Parathyroid adenoma (tissue), 2 donors: ENCODE results near the gene RGS4.

Experiments
- H2AFZ ChIP-seq: fragments of 300-600 bp; sonication (generic); one replicate; pipeline ENCODE4 v1.7.0; 2017; ENCODE audit warnings: antibody characterized with exemption, mild to moderate bottlenecking
- H3K27ac ChIP-seq: fragments of 300-600 bp; sonication (generic); one replicate; pipeline ENCODE4 v1.7.0; 2017
- H3K27me3 ChIP-seq: fragments of 300-600 bp; sonication (generic); one replicate; pipeline ENCODE4 v1.7.0; 2017; ENCODE audit warnings: low read length; ENCODE audit not compliant: control insufficient read depth, insufficient read depth
- H3K36me3 ChIP-seq: fragments of 300-600 bp; sonication (generic); one replicate; pipeline ENCODE4 v1.7.0; 2017; ENCODE audit warnings: low read length; ENCODE audit not compliant: control insufficient read depth, insufficient read depth
- H3K4me1 ChIP-seq: fragments of 300-600 bp; sonication (generic); one replicate; pipeline ENCODE4 v1.7.0; 2017; ENCODE audit warnings: control low read depth
- H3K4me2 ChIP-seq: fragments of 300-600 bp; sonication (generic); one replicate; pipeline ENCODE4 v1.7.0; 2017; ENCODE audit warnings: low read length
- H3K4me3 ChIP-seq: fragments of 300-600 bp; sonication (generic); one replicate; pipeline ENCODE4 v1.7.0; 2017; ENCODE audit warnings: low read depth, low read length
- H3K79me2 ChIP-seq: fragments of 300-600 bp; sonication (generic); one replicate; pipeline ENCODE4 v1.7.0; 2017; ENCODE audit warnings: control low read depth
- H3K9ac ChIP-seq: fragments of 300-600 bp; sonication (generic); one replicate; pipeline ENCODE4 v1.7.0; 2017; ENCODE audit warnings: mild to moderate bottlenecking
- H3K9me3 ChIP-seq: fragments of 300-600 bp; sonication (generic); one replicate; pipeline ENCODE4 v1.7.0; 2017; ENCODE audit warnings: low read length; ENCODE audit not compliant: control insufficient read depth
- CTCF ChIP-seq: fragments of 300-600 bp; sonication (generic); IDR thresholded peaks from one replicate; pipeline ENCODE4 v1.7.0; 2017; ENCODE audit warnings: antibody characterized with exemption, mild to moderate bottlenecking
- donor health status: primary hyperparathyroidism.

RGS4 gene

GRCh38 chr1:163047951-163048659 is 21.1 kb upstream of the RGS4 start:
- no peaks in the 10 kb centered on the region for H3K9me3 ChIP-seq
- H3K79me2 ChIP-seq = no peaks in the 10 kb centered on the region
- H2AFZ ChIP-seq = no peak overlapping the region
- H3K4me2 ChIP-seq = no peak overlapping the region
- no peaks in the 10 kb centered on the region for H3K36me3 ChIP-seq
- no peak overlapping the region for H3K27ac ChIP-seq
- TF ChIP-seq CTCF = no peak
- H3K9ac ChIP-seq = no peak overlapping the region
- no peaks in the 10 kb centered on the region for H3K27me3 ChIP-seq
- H3K4me3 ChIP-seq = no peak overlapping the region
- no peaks in the 10 kb centered on the region for H3K4me1 ChIP-seq

GRCh38 chr1:163048869-163049268 is 20.3 kb upstream of the RGS4 start:
- Histone ChIP-seq H3K27ac (no peak overlapping the region), H3K4me1 (no peaks in the 10 kb centered on the region)

GRCh38 chr1:163049296-163049695 is 19.9 kb upstream of the RGS4 start:
- Histone ChIP-seq H3K36me3 (no peaks in the 10 kb centered on the region), H3K27me3 (no peaks in the 10 kb centered on the region), H3K4me3 (no peak overlapping the region), H3K9me3 (no peaks in the 10 kb centered on the region), H2AFZ (no peak overlapping the region), H3K27ac (no peak overlapping the region), H3K4me2 (no peak overlapping the region), H3K4me1 (no peaks in the 10 kb centered on the region), H3K79me2 (no peaks in the 10 kb centered on the region), H3K9ac (no peak overlapping the region)
- no peak for TF ChIP-seq CTCF

More at GRCh38 chr1:163048869-163049268, 20.3 kb upstream of the RGS4 start:
- H3K79me2 ChIP-seq = no peaks in the 10 kb centered on the region
- no peaks in the 10 kb centered on the region for H3K36me3 ChIP-seq
- no peak overlapping the region for H2AFZ ChIP-seq
- no peaks in the 10 kb centered on the region for H3K9me3 ChIP-seq
- H3K27me3 ChIP-seq = no peaks in the 10 kb centered on the region
- H3K4me2 ChIP-seq = no peak overlapping the region
- H3K9ac ChIP-seq = no peak overlapping the region
- no peak overlapping the region for H3K4me3 ChIP-seq
- TF ChIP-seq CTCF = no peak

GRCh38 chr1:163050496-163050895 is 18.7 kb upstream of the RGS4 start:
- Histone ChIP-seq H3K27ac (no peak overlapping the region), H3K79me2 (no peaks in the 10 kb centered on the region), H3K4me1 (no peaks in the 10 kb centered on the region), H3K4me3 (no peak overlapping the region), H3K36me3 (no peaks in the 10 kb centered on the region), H3K9me3 (no peaks in the 10 kb centered on the region), H3K9ac (no peak overlapping the region), H3K27me3 (no peaks in the 10 kb centered on the region), H3K4me2 (no peak overlapping the region), H2AFZ (no peak overlapping the region)
- TF ChIP-seq CTCF = no peak

GRCh38 chr1:163054181-163054591 is 15.0 kb upstream of the RGS4 start:
- Histone ChIP-seq H3K4me1 (no peaks in the 10 kb centered on the region), H3K79me2 (no peaks in the 10 kb centered on the region), H3K4me3 (no peak overlapping the region), H3K27me3 (no peaks in the 10 kb centered on the region), H3K27ac (no peak overlapping the region), H2AFZ (no peak overlapping the region), H3K36me3 (no peaks in the 10 kb centered on the region), H3K9ac (no peak overlapping the region), H3K9me3 (no peaks in the 10 kb centered on the region), H3K4me2 (no peak overlapping the region)
- TF ChIP-seq CTCF = no peak
